Right cardiac atrium (tissue), 5 donors: ENCODE measurements around the gene SLC6A7. TPM values are rescaled to one million over a fixed set of nuclear protein-coding genes. Genes with fewer than 3 reads are reported as not detected.

Source experiments
- ATAC-seq, 2 donors: fragments of 200-7000 bp; cut with Tn5 transposase; one replicate each; pipeline versions ENCODE4 v1.8.0 to v1.9.1; 2020; ENCODE audit warnings: moderate library complexity in 2 of 2, mild to moderate bottlenecking in 1 of 2
- DNase-seq, 3 donors: peaks; one replicate each; pipeline ENCODE4 v3.0.0-alpha.2; 2020
- H3K27ac ChIP-seq: one replicate; pipeline ENCODE4 v1.5.1; 2013; ENCODE audit warnings: mild to moderate bottlenecking, low read length, control low read depth, moderate library complexity
- H3K27me3 ChIP-seq: one replicate; pipeline ENCODE4 v1.6.1; 2013; ENCODE audit not compliant: control insufficient read depth, insufficient read depth
- H3K4me1 ChIP-seq: one replicate; pipeline ENCODE4 v1.6.1; 2013; ENCODE audit warnings: low read length; ENCODE audit not compliant: control insufficient read depth, insufficient read depth
- H3K4me3 ChIP-seq: one replicate; pipeline ENCODE4 v1.5.1; 2013; ENCODE audit warnings: low read length, control low read depth
- H3K9me3 ChIP-seq: one replicate; pipeline ENCODE4 v1.6.1; 2013; ENCODE audit warnings: low read length; ENCODE audit not compliant: control insufficient read depth
- WGBS: extraction: QIAGEN DNeasy Blood & Tissue Kit; methylation state at CpG from one replicate; pipeline ENCODE4 v1.1.7; 2013; 5-methylcytosine and 5-hydroxymethylcytosine counted together
- intact Hi-C, 4 donors: fragments of 100-400 bp; cut with DNase I; formaldehyde crosslinking; loops; one replicate each; pipeline versions ENCODE4 v1.11.0 to v1.14.0; 2022 to 2023
- polyA plus RNA-seq: library from polyadenylated mRNA; stranded (reverse); fragments of 200-250 nt; gene quantifications from one replicate; pipeline ENCODE4 v1.2.3, GENCODE V29; 2013
- total RNA-seq, 4 donors: library from RNA; stranded (reverse); fragmentation: NEBNext Ultra II Directional; extraction: Animal tissue kit (Norgen Biotek cat#: 25700); gene quantifications; one replicate each; pipeline ENCODE4 v1.2.1, GENCODE V29; 2021
- donor health status: healthy with polysubstance abuse.
- donor health status: DM: no; HTN: yes; CAD: no.
- donor health status: DM: no; HTN: no; CAD: no.
- donor health status: DM: no; HTN: yes; CAD: no; lungs with severe emphysema.
- donor health status: DM: yes; HTN: yes; CAD: no.

Gene SLC6A7
- total and polyA plus RNA-seq, 5 donors = not detected

GRCh38 chr5:150236313-150236712, 46.5 kb downstream of the SLC6A7 start:
- no peaks in the 10 kb centered on the region for H3K27me3 ChIP-seq

GRCh38 chr5:150236981-150237754, 47.3 kb downstream of the SLC6A7 start:
- intact Hi-C loops = loop anchor here in 1 of 4 donors (10.0 kb wide), 1 partner anchor 182 kb away; no protein-coding TSS in a partner anchor
- H3K9me3 ChIP-seq = no peaks in the 10 kb centered on the region
- H3K4me1 ChIP-seq = no peaks in the 10 kb centered on the region
- peak in 1 of 3 donors; percentile 18 for DNase-seq
- no peak overlapping the region for H3K27ac ChIP-seq
- no peaks in the 10 kb centered on the region for H3K27me3 ChIP-seq
- 87% methylated on average over 15 of the region's 15 CpGs for WGBS
- H3K4me3 ChIP-seq = no peak overlapping the region
- ATAC-seq = no peak

More at GRCh38 chr5:150236313-150236712, 46.5 kb downstream of the SLC6A7 start:
- intact Hi-C loops = loop anchor here in 1 of 4 donors (10.0 kb wide), 1 partner anchor 182 kb away; no protein-coding TSS in a partner anchor
- Histone ChIP-seq H3K4me3 (no peak overlapping the region), H3K9me3 (no peaks in the 10 kb centered on the region), H3K4me1 (no peaks in the 10 kb centered on the region), H3K27ac (no peak overlapping the region)
- WGBS = 76% methylated on average over 2 of the region's 2 CpGs
- no peak for ATAC-seq
- DNase-seq = no peak

GRCh38 chr5:150238646-150239045, 48.8 kb downstream of the SLC6A7 start:
- intact Hi-C loops = loop anchor here in 1 of 4 donors (10.0 kb wide), 1 partner anchor 184 kb away; no protein-coding TSS in a partner anchor

GRCh38 chr5:150239099-150239793, 49.4 kb downstream of the SLC6A7 start:
- peak in 2 of 3 donors; percentile 46 to 47 for DNase-seq
- H3K27me3 ChIP-seq = no peaks in the 10 kb centered on the region
- WGBS = 94% methylated on average over 21 of the region's 21 CpGs
- ATAC-seq = no peak
- intact Hi-C loops = loop anchor here in 1 of 4 donors (10.0 kb wide), 1 partner anchor 184 kb away; no protein-coding TSS in a partner anchor
- H3K9me3 ChIP-seq = no peaks in the 10 kb centered on the region
- H3K4me3 ChIP-seq = no peak overlapping the region
- H3K27ac ChIP-seq = no peak overlapping the region
- H3K4me1 ChIP-seq = no peaks in the 10 kb centered on the region

More at GRCh38 chr5:150238646-150239045, 48.8 kb downstream of the SLC6A7 start:
- Histone ChIP-seq H3K27me3 (no peaks in the 10 kb centered on the region), H3K4me3 (no peak overlapping the region), H3K9me3 (no peaks in the 10 kb centered on the region), H3K27ac (no peak overlapping the region), H3K4me1 (no peaks in the 10 kb centered on the region)
- ATAC-seq (no peak), DNase-seq (peak in 1 of 3 donors; percentile 7)
- whole genome bisulfite sequencing = 91% methylated on average over 10 of the region's 10 CpGs

DNA sequence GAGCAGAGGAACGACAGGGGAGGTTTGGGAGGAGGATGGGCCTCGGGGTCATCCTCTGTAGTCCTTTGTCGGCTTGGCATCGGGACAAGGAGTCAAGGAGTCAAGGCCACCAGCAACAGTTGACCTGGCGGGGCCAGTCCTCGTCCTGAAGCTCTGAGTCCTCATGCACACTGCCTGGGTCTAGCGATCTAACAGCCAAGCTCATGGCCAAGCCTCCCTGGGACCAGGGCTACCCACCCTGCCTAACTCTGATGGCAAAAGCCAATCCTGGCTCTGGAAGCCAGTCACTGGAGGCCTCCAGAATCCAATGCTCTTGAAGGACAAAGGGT, 49.9 kb downstream of the SLC6A7 start:
- peak in 2 of 3 donors; percentile 12 to 25 for DNase-seq
- intact Hi-C loops = loop anchor here in 1 of 4 donors (10.0 kb wide), 1 partner anchor 185 kb away; no protein-coding TSS in a partner anchor
- H3K27me3 ChIP-seq = no peaks in the 10 kb centered on the region
- no peaks in the 10 kb centered on the region for H3K9me3 ChIP-seq
- 92% methylated on average over 7 of the region's 7 CpGs for WGBS
- no peak for ATAC-seq
- H3K4me3 ChIP-seq = no peak overlapping the region
- no peak overlapping the region for H3K27ac ChIP-seq
- no peaks in the 10 kb centered on the region for H3K4me1 ChIP-seq

- 47% methylated on average over 14 of the region's 14 CpGs for WGBS
- Histone ChIP-seq H3K4me1 (peaks cover 3% of the 10 kb centered on the region), H3K4me3 (no peak overlapping the region), H3K27ac (no peak overlapping the region), H3K27me3 (no peaks in the 10 kb centered on the region), H3K9me3 (no peaks in the 10 kb centered on the region)
- ATAC-seq = no peak
- intact Hi-C loops = no loop called here
- DNase-seq = peak in 2 of 3 donors; percentile 32 to 42
Measured at GRCh38 chr5:150241298-150242160, 51.7 kb downstream of the SLC6A7 start.

DNA sequence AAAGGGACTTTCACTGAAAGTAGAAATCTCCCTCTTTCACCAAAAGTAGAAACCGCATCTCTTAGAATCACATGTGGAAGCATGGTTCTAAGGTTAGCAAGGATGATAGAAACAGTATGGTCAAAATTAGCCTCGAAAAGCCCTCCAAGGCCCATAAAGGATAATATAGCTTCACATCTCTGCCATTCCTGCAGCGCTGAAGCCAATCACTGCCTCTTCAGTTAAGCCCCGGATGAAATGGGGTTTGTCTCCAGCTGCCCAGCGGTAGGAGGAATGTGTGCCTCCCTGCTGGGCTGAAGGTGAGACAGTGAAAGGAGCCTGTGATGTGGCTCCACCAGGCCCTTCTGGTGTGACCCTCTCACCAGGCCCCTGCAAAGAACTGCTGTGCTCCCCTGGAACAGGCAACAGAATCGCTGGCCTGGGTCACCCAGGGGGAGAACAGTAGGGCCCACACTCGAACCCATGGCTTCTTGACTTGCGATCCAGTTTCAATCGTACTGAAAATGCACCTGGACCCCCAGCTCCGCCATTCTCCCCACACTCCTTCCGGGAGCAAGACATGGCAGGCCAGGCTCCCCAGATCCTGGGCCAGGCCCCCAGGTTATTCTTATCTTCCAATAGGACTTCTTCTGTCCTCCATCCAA, 52.5 kb downstream of the SLC6A7 start:
- H3K4me3 ChIP-seq = no peak overlapping the region

GRCh38 chr5:150243590-150243989, 53.7 kb downstream of the SLC6A7 start:
- no peaks in the 10 kb centered on the region for H3K27me3 ChIP-seq
- intact Hi-C loops = no loop called here
- DNase-seq (no peak), ATAC-seq (no peak)
- 82% methylated on average over 4 of the region's 4 CpGs for WGBS
- H3K9me3 ChIP-seq = no peaks in the 10 kb centered on the region
- H3K27ac ChIP-seq = no peak overlapping the region
- peaks cover 3% of the 10 kb centered on the region for H3K4me1 ChIP-seq
- H3K4me3 ChIP-seq = no peak overlapping the region

More for the DNA sequence above, 52.5 kb downstream of the SLC6A7 start:
- Histone ChIP-seq H3K9me3 (no peaks in the 10 kb centered on the region), H3K4me1 (peaks cover 3% of the 10 kb centered on the region), H3K27ac (no peak overlapping the region), H3K27me3 (no peaks in the 10 kb centered on the region)
- intact Hi-C loops = no loop called here
- DNase-seq = peak in 2 of 3 donors; percentile 4 to 8
- ATAC-seq = no peak
- WGBS = 91% methylated on average over 11 of the region's 11 CpGs

DNA sequence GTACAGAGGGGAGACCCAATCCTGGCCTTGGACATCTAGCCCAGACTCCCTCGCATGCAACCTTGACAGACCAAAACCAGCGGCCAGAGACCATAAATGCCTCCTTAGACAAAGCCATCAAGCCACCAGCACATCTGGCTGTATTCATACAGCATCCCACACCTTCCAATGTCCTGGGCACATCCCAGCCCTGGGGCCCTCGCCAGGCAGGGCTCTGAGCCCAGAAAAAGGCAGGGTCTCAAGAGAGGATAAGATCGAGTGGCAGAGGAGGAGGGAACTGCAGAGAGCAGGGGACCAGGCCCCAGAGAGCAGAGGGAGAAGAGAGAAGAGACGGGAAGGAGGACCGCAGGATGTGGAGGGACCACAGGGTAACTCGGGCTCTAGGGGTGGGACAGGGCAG, 54.3 kb downstream of the SLC6A7 start:
- DNase-seq (no peak), ATAC-seq (peak; percentile 3 to 10)
- Histone ChIP-seq H3K9me3 (no peaks in the 10 kb centered on the region), H3K27me3 (no peaks in the 10 kb centered on the region), H3K4me1 (peaks cover 3% of the 10 kb centered on the region), H3K27ac (no peak overlapping the region), H3K4me3 (no peak overlapping the region)
- intact Hi-C loops = no loop called here
- 68% methylated on average over 7 of the region's 7 CpGs for WGBS

- H3K27ac ChIP-seq = peak overlapping the region; percentile 4
- H3K9me3 ChIP-seq = no peaks in the 10 kb centered on the region
- H3K27me3 ChIP-seq = no peaks in the 10 kb centered on the region
- H3K4me1 ChIP-seq = peaks cover 3% of the 10 kb centered on the region
- intact Hi-C loops = no loop called here
- DNase-seq = peak; percentile 59 to 86 (median 74)
- peak; percentile 89 for ATAC-seq
- 35% methylated on average over 18 of the region's 18 CpGs for WGBS
- H3K4me3 ChIP-seq = no peak overlapping the region
Measured at GRCh38 chr5:150245111-150245789, 55.4 kb downstream of the SLC6A7 start.
